Erythroblast (primary cell): ENCODE results near the gene NGF.

Experiments used
- GATA1 ChIP-seq: IDR thresholded peaks from 2 replicates; pipeline ENCODE4 v1.6.1; 2011; ENCODE audit warnings: low read depth, mild to moderate bottlenecking, control low read depth, low read length, moderate library complexity
- POLR2A ChIP-seq: IDR thresholded peaks from 2 replicates; pipeline ENCODE4 v1.6.1; 2011; ENCODE audit warnings: mild to moderate bottlenecking, low read length

- TF ChIP-seq POLR2A (no peak), GATA1 (no peak)
Observed at GRCh38 chr1:115326419-115326818, 11.6 kb downstream of the NGF start.
